GM18858 (cell line): ENCODE measurements around the gene SLC4A9.
A peak's percentile ranks its signal among the peaks of the same experiment; 100 is the strongest.
"Not testable (repeated sequence)": the region's sequence is repeated elsewhere in the genome, so short reads cannot be mapped to it uniquely, and the experiment has no call there.

Experiments
- ATAC-seq: cut with Tn5 transposase; IDR thresholded peaks from one replicate; pipeline ENCODE4 v1.9.1; 2021; ENCODE audit not compliant: unreplicated experiment

SLC4A9 gene

GRCh38 chr5:140399979-140400729, 40.2 kb downstream of the SLC4A9 start:
- ATAC-seq: no peak

GRCh38 chr5:140400730-140401361, 40.9 kb downstream of the SLC4A9 start:
- peak; percentile 56 for ATAC-seq

- peak; percentile 79 for ATAC-seq
Observed at GRCh38 chr5:140401362-140402257, 41.6 kb downstream of the SLC4A9 start, which contains the start of gene ANKHD1. TSS of gene ANKHD1 (plus strand) at chr5:140401833. CDS start at chr5:140401968, 135 bp downstream.

GRCh38 chr5:140402258-140403074, 42.5 kb downstream of the SLC4A9 start:
- ATAC-seq: no peak

GRCh38 chr5:140403613-140404012, 43.6 kb downstream of the SLC4A9 start:
- no peak for ATAC-seq

- ATAC-seq: no peak
Observed at GRCh38 chr5:140408750-140409241, 48.8 kb downstream of the SLC4A9 start.

- no peak for ATAC-seq
Observed at GRCh38 chr5:140413230-140413629, 53.2 kb downstream of the SLC4A9 start.

- ATAC-seq: no peak
Observed at GRCh38 chr5:140417235-140417634, 57.2 kb downstream of the SLC4A9 start.

- no peak for ATAC-seq
Observed at GRCh38 chr5:140418862-140419520, 59.0 kb downstream of the SLC4A9 start.

- ATAC-seq: no peak
Observed at GRCh38 chr5:140420226-140420570, 60.2 kb downstream of the SLC4A9 start.

GRCh38 chr5:140420665-140421361, 60.8 kb downstream of the SLC4A9 start:
- no peak for ATAC-seq

- not testable (repeated sequence) for ATAC-seq
Observed at GRCh38 chr5:140421375-140421774, 61.4 kb downstream of the SLC4A9 start.

GRCh38 chr5:140423609-140424008, 63.6 kb downstream of the SLC4A9 start:
- no peak for ATAC-seq

GRCh38 chr5:140424135-140424534, 64.1 kb downstream of the SLC4A9 start:
- ATAC-seq: no peak
